SK-N-SH (cell line): ENCODE measurements around the gene NKD1. TPM values are rescaled to one million over a fixed set of nuclear protein-coding genes. Genes with fewer than 3 reads are reported as not detected.

Experiments used
- CTCF ChIA-PET: fragments of 300-600, 350-600 bp; formaldehyde crosslinking; extraction: SDS; loops from one replicate; lab custom pipeline; 2021; lab: Yijun Ruan, JAX
- POLR2A ChIA-PET: fragments of 350-600 bp; sonication (Branson Sonifier 250); formaldehyde crosslinking; extraction: SDS; loops from one replicate; lab custom pipeline; 2020; ENCODE audit warnings: antibody characterized with exemption, inconsistent platforms; lab: Yijun Ruan, JAX
- DNase-seq: peaks from one replicate; pipeline ENCODE4 v3.0.0; 2012
- H2AFZ ChIP-seq: fragments of 200-600 bp; sonication (generic); 2 replicates; pipeline ENCODE4 v1.8.1; 2016; ENCODE audit warnings: antibody characterized with exemption, mild to moderate bottlenecking, low read depth
- H3F3A ChIP-seq: fragments of 200-600 bp; sonication (generic); replicated peaks from 2 replicates; pipeline ENCODE3; 2016; ENCODE audit warnings: antibody characterized with exemption, mild to moderate bottlenecking; ENCODE audit not compliant: insufficient read depth
- H3K27ac ChIP-seq, 2 experiments: fragments of 200-500 bp in 1 of 2; fragments of 200-600 bp in 1 of 2; sonication (Bioruptor generic) in 1 of 2; sonication (generic), shearing (Covaris generic) in 1 of 2; 2 replicates each; pipeline versions ENCODE4 v1.5.1 to v1.6.1; 2014 to 2016; ENCODE audit warnings: low read depth in 2 of 2, inconsistent platforms in 1 of 2, low read length in 1 of 2, mild to moderate bottlenecking in 1 of 2, mixed read lengths in 1 of 2
- H3K27me3 ChIP-seq: fragments of 200-600 bp; sonication (generic), shearing (Covaris generic); 2 replicates; pipeline ENCODE4 v1.6.1; 2016; ENCODE audit warnings: mixed run types; ENCODE audit not compliant: insufficient read depth
- H3K36me3 ChIP-seq, 2 experiments: fragments of 200-500 bp in 1 of 2; fragments of 200-600 bp in 1 of 2; sonication (Bioruptor generic) in 1 of 2; sonication (generic) in 1 of 2; replicated peaks in 1 of 2; 2 replicates each; pipeline versions ENCODE3 to v1.5.1; 2014 to 2016; ENCODE audit warnings: low read length in 1 of 2, mild to moderate bottlenecking in 1 of 2; ENCODE audit not compliant: insufficient read depth in 2 of 2, control insufficient read depth in 1 of 2
- H3K4me1 ChIP-seq, 2 experiments: fragments of 200-500 bp in 1 of 2; fragments of 200-600 bp in 1 of 2; sonication (Bioruptor generic) in 1 of 2; sonication (generic), shearing (Covaris generic) in 1 of 2; 2 replicates each; pipeline versions ENCODE4 v1.5.1 to v1.6.1; 2014 to 2016; ENCODE audit warnings: low read depth in 1 of 2, low read length in 1 of 2, mixed run types in 1 of 2; ENCODE audit not compliant: insufficient read depth in 2 of 2, control insufficient read depth in 1 of 2
- H3K4me2 ChIP-seq: fragments of 200-600 bp; sonication (generic), shearing (Covaris generic); 2 replicates; pipeline ENCODE4 v1.6.1; 2017; ENCODE audit warnings: mixed run types
- H3K4me3 ChIP-seq, 2 experiments: fragments of 200-500 bp in 1 of 2; fragments of 200-600 bp in 1 of 2; sonication (Bioruptor generic) in 1 of 2; sonication (generic), shearing (Covaris generic) in 1 of 2; 2 replicates each; pipeline versions ENCODE4 v1.5.1 to v1.8.1; 2014 to 2016; ENCODE audit warnings: low read depth in 2 of 2, inconsistent platforms in 1 of 2, low read length in 1 of 2, mild to moderate bottlenecking in 1 of 2, mixed read lengths in 1 of 2, moderate library complexity in 1 of 2
- H3K79me2 ChIP-seq: fragments of 200-600 bp; sonication (generic); 2 replicates; pipeline ENCODE4 v1.8.1; 2017; ENCODE audit warnings: mild to moderate bottlenecking; ENCODE audit not compliant: insufficient read depth
- H3K9ac ChIP-seq: fragments of 200-600 bp; sonication (generic); 2 replicates; pipeline ENCODE4 v1.6.1; 2017; ENCODE audit warnings: mixed run types
- H3K9me2 ChIP-seq: fragments of 200-600 bp; sonication (generic); 2 replicates; pipeline ENCODE4 v1.6.1; 2017; ENCODE audit warnings: mixed run types
- H3K9me3 ChIP-seq: fragments of 200-600 bp; sonication (generic); 2 replicates; pipeline ENCODE4 v1.6.1; 2017; ENCODE audit warnings: mixed run types, mild to moderate bottlenecking, moderate library complexity
- H4K20me1 ChIP-seq: fragments of 200-600 bp; sonication (generic); 2 replicates; pipeline ENCODE4 v1.6.1; 2017; ENCODE audit warnings: mild to moderate bottlenecking, mixed run types; ENCODE audit not compliant: insufficient read depth
- CHD2 ChIP-seq: fragments of 150-350 bp; IDR thresholded peaks from 2 replicates; pipeline ENCODE4 v1.6.1; 2018; ENCODE audit warnings: low read length; ENCODE audit not compliant: partially characterized antibody
- ELF1 ChIP-seq: IDR thresholded peaks from 2 replicates; pipeline ENCODE4 v1.4.0; 2012
- EZH2phosphoT487 ChIP-seq: fragments of 200-600 bp; sonication (generic); IDR thresholded peaks from 2 replicates; pipeline ENCODE4 v1.6.1; 2017; ENCODE audit warnings: low read depth, mixed run types, mild to moderate bottlenecking, antibody characterized with exemption, moderate library complexity, borderline replicate concordance
- FOSL2 ChIP-seq: IDR thresholded peaks from 2 replicates; pipeline ENCODE4 v1.4.0; 2012; ENCODE audit warnings: low read depth, mild to moderate bottlenecking, moderate library complexity, borderline replicate concordance
- FOXJ3 ChIP-seq: sonication (generic); formaldehyde crosslinking; IDR thresholded peaks from 2 replicates; pipeline ENCODE4 v1.5.1; 2020; ENCODE audit warnings: mild to moderate bottlenecking, missing genetic modification reagents
- GATA2 ChIP-seq: sonication (generic); formaldehyde crosslinking; IDR thresholded peaks from 2 replicates; pipeline ENCODE4 v1.5.0; 2020; ENCODE audit warnings: mild to moderate bottlenecking, missing genetic modification reagents
- MAX ChIP-seq: IDR thresholded peaks from 2 replicates; pipeline ENCODE4 v1.4.0; 2012; ENCODE audit warnings: low read depth
- MXI1 ChIP-seq: IDR thresholded peaks from 2 replicates; pipeline ENCODE4 v1.6.1; 2012; ENCODE audit warnings: mild to moderate bottlenecking, low read depth, low read length, improper control_type of control experiment
- NFIC ChIP-seq: IDR thresholded peaks from 2 replicates; pipeline ENCODE4 v1.4.0; 2012; ENCODE audit warnings: borderline replicate concordance
- POLR2AphosphoS5 ChIP-seq: IDR thresholded peaks from 2 replicates; pipeline ENCODE4 v1.6.1; 2012; ENCODE audit warnings: low read depth, low read length
- RAD21 ChIP-seq: IDR thresholded peaks from 2 replicates; pipeline ENCODE4 v1.6.1; 2012; ENCODE audit warnings: mild to moderate bottlenecking, low read length
- RXRA ChIP-seq: IDR thresholded peaks from 2 replicates; pipeline ENCODE4 v1.4.0; 2012; ENCODE audit warnings: low read depth, mild to moderate bottlenecking, borderline replicate concordance
- SIN3A ChIP-seq: IDR thresholded peaks from 2 replicates; pipeline ENCODE4 v1.6.1; 2012; ENCODE audit warnings: low read depth, mild to moderate bottlenecking, low read length, moderate library complexity, borderline replicate concordance
- SMC3 ChIP-seq: IDR thresholded peaks from 2 replicates; pipeline ENCODE4 v1.6.1; 2012; ENCODE audit warnings: low read depth, low read length, improper control_type of control experiment
- TAF1 ChIP-seq: IDR thresholded peaks from 2 replicates; pipeline ENCODE4 v1.6.1; 2012; ENCODE audit warnings: low read depth, mild to moderate bottlenecking, low read length, moderate library complexity, borderline replicate concordance
- USF2 ChIP-seq: fragments of 150-350 bp; IDR thresholded peaks from 2 replicates; pipeline ENCODE4 v1.6.1; 2017; ENCODE audit warnings: antibody characterized with exemption, low read length, low read depth, borderline replicate concordance
- YY1 ChIP-seq: IDR thresholded peaks from 2 replicates; pipeline ENCODE4 v1.4.0; 2012; ENCODE audit warnings: low read depth, mild to moderate bottlenecking
- ZBTB33 ChIP-seq: IDR thresholded peaks from 2 replicates; pipeline ENCODE4 v1.4.0; 2012; ENCODE audit warnings: low read depth, borderline replicate concordance
- WGBS: methylation state at CpG from one replicate; pipeline ENCODE4 v1.1.6; 2017; ENCODE audit warnings: low lambda C conversion rate; 5-methylcytosine and 5-hydroxymethylcytosine counted together
- polyA plus RNA-seq, 3 experiments: library from polyadenylated mRNA; depleted of rRNA; stranded (reverse); fragments of >200 nt; gene quantifications; 2 replicates each; pipeline ENCODE4 v1.2.3, GENCODE V29; 2012

NKD1 gene
- polyA plus RNA-seq, 1 of the 3 experiments (the other 2 are of a cell fraction), result 0.02 TPM

- Histone ChIP-seq H3K4me1 (peaks cover 0 to 14% of the 10 kb centered on the region in 2 experiments; a peak in 1 of 4 replicates), H3K9me2 (no peaks in the 10 kb centered on the region), H3K4me2 (no peak overlapping the region), H3K9me3 (no peaks in the 10 kb centered on the region), H3K36me3 (no peaks in the 10 kb centered on the region), H2AFZ (no peak overlapping the region), H3K9ac (no peak overlapping the region), H4K20me1 (no peaks in the 10 kb centered on the region), H3K79me2 (no peaks in the 10 kb centered on the region), H3F3A (no peaks in the 10 kb centered on the region), H3K27ac (no peak overlapping the region), H3K4me3 (no peak overlapping the region), H3K27me3 (no peaks in the 10 kb centered on the region)
- no peak for TF ChIP-seq NFIC
- no peak for TF ChIP-seq FOSL2
- TF ChIP-seq MXI1, result no peak
- no peak for TF ChIP-seq MAX
- no peak for TF ChIP-seq EZH2phosphoT487
- no peak for TF ChIP-seq RAD21
- no peak for TF ChIP-seq SIN3A
- TF ChIP-seq ELF1, result no peak
- TF ChIP-seq GATA2 (CRISPR knock-in tag), result no peak
- no peak for TF ChIP-seq FOXJ3 (CRISPR knock-in tag)
- TF ChIP-seq CHD2, result no peak
- TF ChIP-seq RXRA, result no peak
- TF ChIP-seq USF2, result no peak
- no peak for TF ChIP-seq POLR2AphosphoS5
- no peak for TF ChIP-seq YY1
- no peak for TF ChIP-seq SMC3
- TF ChIP-seq ZBTB33, result no peak
- TF ChIP-seq TAF1, result no peak
- 48% methylated on average over 10 of the region's 10 CpGs for whole genome bisulfite sequencing
- DNase-seq, result no peak
- CTCF ChIA-PET, result interaction anchor here (1.4 kb wide), 2 partner anchors 13 to 160 kb away, joined by 4 to 5 read pairs; no protein-coding TSS in a partner anchor
- POLR2A ChIA-PET, result no interaction called here
Observed at GRCh38 chr16:50534556-50534955, 13.6 kb upstream of the NKD1 start.
